ENCODE measurements around the gene MRPL10.
"Not testable (repeated sequence)": the region's sequence is repeated elsewhere in the genome, so short reads cannot be mapped to it uniquely, and the experiment has no call there.

MRPL10 gene

GRCh38 chr17:47789611-47790561, 41.5 kb downstream of the MRPL10 start:
- DNase-seq, result no peak

GRCh38 chr17:47785538-47786123, 45.7 kb downstream of the MRPL10 start:
- no peak for DNase-seq

- no peak for DNase-seq
Observed at GRCh38 chr17:47781397-47781796, 49.9 kb downstream of the MRPL10 start.

GRCh38 chr17:47778184-47778635, 53.1 kb downstream of the MRPL10 start:
- DNase-seq, result no peak

- DNase-seq, result no peak
Observed at GRCh38 chr17:47776330-47777197, 54.8 kb downstream of the MRPL10 start.

- no peak for DNase-seq
Observed at GRCh38 chr17:47774987-47775580, 56.3 kb downstream of the MRPL10 start.

GRCh38 chr17:47774331-47774730, 57.0 kb downstream of the MRPL10 start:
- no peak for DNase-seq

- DNase-seq, result not testable (repeated sequence)
Observed at GRCh38 chr17:47773649-47774048, 57.7 kb downstream of the MRPL10 start.
